Measurements from ENCODE around the gene CTSF. TPM values are rescaled to one million over a fixed set of nuclear protein-coding genes. Genes with fewer than 3 reads are reported as not detected.

The CTSF gene
- total RNA-seq, 1 experiment from 2014 or later, result 28.7 TPM

GRCh38 chr11:66616379-66617154 lies 48.2 kb upstream of the CTSF start, which contains the start of gene RBM14:
Gene RBM14 (plus strand): TSS chr11:66616630. CDS start chr11:66616721, 91 bp downstream.
- in situ Hi-C loops (cut with HindIII; ENCODE audit: low pct_unique_long_range_greater_than_20kb, low sequenced_read_pairs), result no loop called here
- intact Hi-C loops (cut with micrococcal nuclease; ENCODE audit: unreplicated experiment), result no loop called here
- peak; percentile 98 for ATAC-seq
- Histone ChIP-seq H3K4me1 (ENCODE audit: control insufficient read depth, insufficient read depth, low read length) (peaks cover 23% of the 10 kb centered on the region), H3K27ac (ENCODE audit: low read length) (peak within 1 kb of the TSS; percentile 96), H3K27me3 (ENCODE audit: control insufficient read depth, insufficient read depth, low read length) (no peaks in the 10 kb centered on the region), H3K36me3 (ENCODE audit: control insufficient read depth, insufficient read depth, low read length) (peaks cover 6% of the 10 kb centered on the region), H3K4me3 (ENCODE audit: low read depth in 2 of 2, low read length in 2 of 2) (peak within 1 kb of the TSS; percentile 84 to 99), H3K9me3 (ENCODE audit: control insufficient read depth, insufficient read depth, low read depth, low read length) (no peaks in the 10 kb centered on the region)
- CTCF ChIA-PET, result interaction anchor here (0.5 kb wide), 1 partner anchor 765 kb away, joined by 6 read pairs; no protein-coding TSS in a partner anchor
- POLR2A ChIA-PET, result interaction anchor here (0.6 to 2.6 kb wide), 6 partner anchors 13 to 282 kb away, joined by 3 to 13 read pairs (median 6); partner anchors contain the start of gene RBM4
- DNase-seq (ENCODE audit: low read depth, low spot score), result peak; percentile 96
- no TSS peak for BruUV-seq (replicated peaks)
- TF ChIP-seq TCF7L2 (IDR thresholded peaks at IDR 0.05; ENCODE audit: low read depth, low read length) (peak; percentile 30; the same call in 1 of the 2 replicates), POLR2AphosphoS5 (IDR thresholded peaks at IDR 0.05; ENCODE audit: low read depth, low read length) (peak; percentile 98), SIN3A (IDR thresholded peaks at IDR 0.05; ENCODE audit: borderline replicate concordance, insufficient read depth, low read depth, low read length) (peak; percentile 68)
- TF ChIP-seq, protein P1, sequence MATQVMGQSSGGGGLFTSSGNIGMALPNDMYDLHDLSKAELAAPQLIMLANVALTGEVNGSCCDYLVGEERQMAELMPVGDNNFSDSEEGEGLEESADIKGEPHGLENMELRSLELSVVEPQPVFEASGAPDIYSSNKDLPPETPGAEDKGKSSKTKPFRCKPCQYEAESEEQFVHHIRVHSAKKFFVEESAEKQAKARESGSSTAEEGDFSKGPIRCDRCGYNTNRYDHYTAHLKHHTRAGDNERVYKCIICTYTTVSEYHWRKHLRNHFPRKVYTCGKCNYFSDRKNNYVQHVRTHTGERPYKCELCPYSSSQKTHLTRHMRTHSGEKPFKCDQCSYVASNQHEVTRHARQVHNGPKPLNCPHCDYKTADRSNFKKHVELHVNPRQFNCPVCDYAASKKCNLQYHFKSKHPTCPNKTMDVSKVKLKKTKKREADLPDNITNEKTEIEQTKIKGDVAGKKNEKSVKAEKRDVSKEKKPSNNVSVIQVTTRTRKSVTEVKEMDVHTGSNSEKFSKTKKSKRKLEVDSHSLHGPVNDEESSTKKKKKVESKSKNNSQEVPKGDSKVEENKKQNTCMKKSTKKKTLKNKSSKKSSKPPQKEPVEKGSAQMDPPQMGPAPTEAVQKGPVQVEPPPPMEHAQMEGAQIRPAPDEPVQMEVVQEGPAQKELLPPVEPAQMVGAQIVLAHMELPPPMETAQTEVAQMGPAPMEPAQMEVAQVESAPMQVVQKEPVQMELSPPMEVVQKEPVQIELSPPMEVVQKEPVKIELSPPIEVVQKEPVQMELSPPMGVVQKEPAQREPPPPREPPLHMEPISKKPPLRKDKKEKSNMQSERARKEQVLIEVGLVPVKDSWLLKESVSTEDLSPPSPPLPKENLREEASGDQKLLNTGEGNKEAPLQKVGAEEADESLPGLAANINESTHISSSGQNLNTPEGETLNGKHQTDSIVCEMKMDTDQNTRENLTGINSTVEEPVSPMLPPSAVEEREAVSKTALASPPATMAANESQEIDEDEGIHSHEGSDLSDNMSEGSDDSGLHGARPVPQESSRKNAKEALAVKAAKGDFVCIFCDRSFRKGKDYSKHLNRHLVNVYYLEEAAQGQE (IDR thresholded peaks at IDR 0.05; ENCODE audit: insufficient read depth in 1 of 2, low read depth in 2 of 2, low read length in 1 of 2), result 0 out of 4 replicates have a peak, but pooled peaks of 1 of the 2 experiments have one; percentile 62
- TF ChIP-seq, protein P2, sequence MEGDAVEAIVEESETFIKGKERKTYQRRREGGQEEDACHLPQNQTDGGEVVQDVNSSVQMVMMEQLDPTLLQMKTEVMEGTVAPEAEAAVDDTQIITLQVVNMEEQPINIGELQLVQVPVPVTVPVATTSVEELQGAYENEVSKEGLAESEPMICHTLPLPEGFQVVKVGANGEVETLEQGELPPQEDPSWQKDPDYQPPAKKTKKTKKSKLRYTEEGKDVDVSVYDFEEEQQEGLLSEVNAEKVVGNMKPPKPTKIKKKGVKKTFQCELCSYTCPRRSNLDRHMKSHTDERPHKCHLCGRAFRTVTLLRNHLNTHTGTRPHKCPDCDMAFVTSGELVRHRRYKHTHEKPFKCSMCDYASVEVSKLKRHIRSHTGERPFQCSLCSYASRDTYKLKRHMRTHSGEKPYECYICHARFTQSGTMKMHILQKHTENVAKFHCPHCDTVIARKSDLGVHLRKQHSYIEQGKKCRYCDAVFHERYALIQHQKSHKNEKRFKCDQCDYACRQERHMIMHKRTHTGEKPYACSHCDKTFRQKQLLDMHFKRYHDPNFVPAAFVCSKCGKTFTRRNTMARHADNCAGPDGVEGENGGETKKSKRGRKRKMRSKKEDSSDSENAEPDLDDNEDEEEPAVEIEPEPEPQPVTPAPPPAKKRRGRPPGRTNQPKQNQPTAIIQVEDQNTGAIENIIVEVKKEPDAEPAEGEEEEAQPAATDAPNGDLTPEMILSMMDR (IDR thresholded peaks at IDR 0.05), result no peak

DNA sequence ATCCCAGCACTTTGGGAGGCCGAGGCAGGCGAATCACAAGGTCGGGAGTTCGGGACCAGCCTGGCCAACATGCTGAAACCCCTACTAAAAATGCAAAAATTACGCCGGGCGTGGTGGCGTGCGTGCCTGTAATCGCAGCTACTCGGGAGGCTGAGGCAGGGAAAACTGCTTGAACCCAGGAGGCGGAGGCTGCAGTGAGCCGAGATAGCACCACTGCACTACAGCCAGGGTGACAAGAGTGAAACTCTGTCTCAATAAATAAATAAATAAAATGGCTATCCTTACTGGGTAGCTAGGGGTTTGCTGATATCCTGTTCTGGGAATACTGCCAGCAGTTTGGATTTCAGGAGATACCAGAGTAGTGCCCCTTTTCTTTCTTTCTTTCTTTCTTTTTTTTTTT lies 45.7 kb upstream of the CTSF start:
- Histone ChIP-seq H3K27ac (ENCODE audit: low read length) (no peak overlapping the region), H3K36me3 (ENCODE audit: control insufficient read depth, insufficient read depth, low read length) (peaks cover 6% of the 10 kb centered on the region), H3K9me3 (ENCODE audit: control insufficient read depth, insufficient read depth, low read depth, low read length) (no peaks in the 10 kb centered on the region), H3K27me3 (ENCODE audit: control insufficient read depth, insufficient read depth, low read length) (no peaks in the 10 kb centered on the region), H3K4me3 (ENCODE audit: low read depth in 2 of 2, low read length in 2 of 2) (no peak overlapping the region), H3K4me1 (ENCODE audit: control insufficient read depth, insufficient read depth, low read length) (peaks cover 7% of the 10 kb centered on the region; the same call in 1 of the 2 replicates)
- CTCF ChIA-PET, result no interaction called here
- no peak for TF ChIP-seq TCF7L2 (IDR thresholded peaks at IDR 0.05; ENCODE audit: low read depth, low read length)
- TF ChIP-seq, protein P2 (IDR thresholded peaks at IDR 0.05), result no peak
- TF ChIP-seq POLR2AphosphoS5 (IDR thresholded peaks at IDR 0.05; ENCODE audit: low read depth, low read length), result no peak
- TF ChIP-seq, protein P1 (IDR thresholded peaks at IDR 0.05; ENCODE audit: insufficient read depth in 1 of 2, low read depth in 2 of 2, low read length in 1 of 2), result no peak
- TF ChIP-seq SIN3A (IDR thresholded peaks at IDR 0.05; ENCODE audit: borderline replicate concordance, insufficient read depth, low read depth, low read length), result no peak
- intact Hi-C loops (cut with micrococcal nuclease; ENCODE audit: unreplicated experiment) (no loop called here), in situ Hi-C loops (cut with HindIII; ENCODE audit: low pct_unique_long_range_greater_than_20kb, low sequenced_read_pairs) (no loop called here)
- no TSS peak for BruUV-seq (replicated peaks)
- DNase-seq (ENCODE audit: low read depth, low spot score), result no peak
- no peak for ATAC-seq
- POLR2A ChIA-PET, result interaction anchor here (0.6 to 0.7 kb wide), 2 partner anchors 57 to 126 kb away, joined by 4 to 6 read pairs; no protein-coding TSS in a partner anchor

Measured in Panc1 (cell line).